HEK293T (cell line): ENCODE data around the gene SDHB.

Experiments
- LEF1 ChIP-seq: fragments of 450-650 bp; IDR thresholded peaks from 2 replicates; pipeline ENCODE4 v1.6.1; 2017; ENCODE audit warnings: mild to moderate bottlenecking, borderline replicate concordance
- SP1 ChIP-seq: fragments of 450-650 bp; IDR thresholded peaks from 2 replicates; pipeline ENCODE4 v1.6.1; 2017
- SUZ12 ChIP-seq: fragments of 450-650 bp; IDR thresholded peaks from 2 replicates; pipeline ENCODE4 v1.6.1; 2016; ENCODE audit warnings: mild to moderate bottlenecking
- TARDBP ChIP-seq: fragments of 450-650 bp; IDR thresholded peaks from 2 replicates; pipeline ENCODE4 v1.6.1; 2016

DNA sequence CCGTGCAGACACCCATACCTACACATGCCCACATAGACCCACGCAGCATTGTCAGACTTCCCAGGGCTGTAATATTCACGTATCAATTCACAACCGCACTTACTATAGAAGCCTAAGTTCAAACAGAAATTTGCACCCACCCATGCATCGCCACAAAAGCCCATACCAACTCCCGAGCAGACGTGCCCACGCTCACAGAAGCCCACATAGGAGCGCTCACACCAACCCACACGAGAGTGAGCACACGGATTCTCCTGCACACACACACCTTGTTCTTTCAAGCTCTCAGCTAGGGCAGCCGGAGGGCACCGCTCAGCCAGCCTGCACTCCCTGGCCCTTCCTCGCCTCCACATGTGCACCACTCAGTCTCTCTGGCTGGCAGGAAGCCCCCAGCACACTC lies 78.0 kb downstream of the SDHB start:
- no peak for TF ChIP-seq TARDBP
- TF ChIP-seq LEF1 = no peak
- no peak for TF ChIP-seq SUZ12
- TF ChIP-seq SP1 = no peak
